HG03175 (cell line): ENCODE results near the gene PHF11.
"Not testable (repeated sequence)": the region's sequence is repeated elsewhere in the genome, so short reads cannot be mapped to it uniquely, and the experiment has no call there.

Source experiments
- ATAC-seq: cut with Tn5 transposase; IDR thresholded peaks from one replicate; pipeline ENCODE4 v1.9.1; 2021; ENCODE audit warnings: mild to moderate bottlenecking, moderate library complexity; ENCODE audit not compliant: unreplicated experiment

Gene PHF11

DNA sequence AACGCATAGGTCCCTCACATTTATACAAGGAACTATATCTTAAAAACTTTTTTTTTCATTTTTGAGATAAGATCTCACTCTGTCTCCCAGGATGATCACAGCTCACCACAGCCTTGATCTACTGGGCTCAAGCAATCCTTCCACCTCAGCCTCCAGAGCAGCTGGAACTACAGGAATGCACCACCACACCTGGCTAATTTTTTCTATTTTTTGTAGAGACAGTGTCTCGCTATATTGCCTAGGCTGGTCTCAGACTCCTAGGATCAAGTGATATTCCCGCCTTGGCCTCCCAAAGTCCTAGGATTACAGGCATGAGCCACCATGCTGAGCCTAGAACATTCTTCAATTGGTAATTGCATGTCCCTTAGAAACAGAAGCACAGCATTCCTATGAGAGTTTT, 47.9 kb downstream of the PHF11 start:
- no peak for ATAC-seq

DNA sequence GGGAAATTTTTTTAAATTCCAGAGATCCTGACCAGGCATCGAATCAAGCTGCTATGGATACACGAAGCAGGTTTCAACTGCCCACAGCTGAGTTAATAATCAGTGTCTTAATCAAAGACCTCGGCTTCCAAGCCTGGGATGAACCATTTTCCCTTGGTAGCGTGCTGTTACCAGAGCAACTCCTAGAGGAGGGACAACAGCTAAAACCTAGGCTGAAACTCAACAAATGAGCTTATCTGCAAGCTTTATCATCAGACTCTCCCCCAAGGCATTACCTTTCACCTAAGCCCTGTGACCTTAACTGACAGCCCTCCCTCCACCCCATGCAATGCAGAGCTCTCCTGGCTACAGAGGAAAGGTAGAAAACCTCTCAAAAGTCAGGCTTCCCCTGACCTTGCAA, 49.9 kb downstream of the PHF11 start:
- no peak for ATAC-seq

DNA sequence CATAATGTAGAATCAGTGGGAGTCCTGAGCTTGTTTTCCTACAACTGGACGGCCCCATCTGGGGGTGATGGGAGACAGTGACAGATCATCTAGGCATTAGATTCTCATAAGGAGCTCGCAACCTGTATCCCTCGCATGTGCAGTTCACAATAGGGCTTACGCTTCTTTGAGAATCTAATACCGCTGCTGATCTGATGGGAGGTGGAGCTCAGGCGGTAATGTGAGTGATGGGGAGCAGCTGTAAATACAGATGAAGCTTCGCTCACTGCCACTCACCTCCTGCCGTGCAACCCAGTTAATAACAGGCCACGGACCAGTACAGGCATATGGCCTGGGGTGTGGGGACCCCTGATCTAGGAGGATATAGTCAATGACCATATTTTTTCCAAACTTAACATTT, 50.8 kb downstream of the PHF11 start:
- no peak for ATAC-seq

DNA sequence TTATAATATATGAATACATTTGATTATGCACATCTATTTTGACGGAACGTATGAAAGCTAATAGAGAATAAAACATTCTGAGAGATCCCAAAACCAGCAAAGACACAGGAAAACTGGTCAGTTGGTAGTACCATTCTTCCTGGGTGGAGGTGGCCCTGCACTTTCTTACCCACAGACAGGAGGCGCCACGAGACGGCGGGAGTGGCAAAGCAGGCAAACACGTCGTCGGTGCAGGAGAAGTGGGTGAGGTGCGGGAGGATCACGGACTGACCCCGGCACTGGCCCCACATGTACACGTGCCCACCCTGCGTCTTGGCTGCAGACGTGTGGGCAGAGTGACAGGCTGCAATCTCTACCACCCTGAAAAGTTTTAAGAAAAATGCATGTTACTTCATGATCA, 53.5 kb downstream of the PHF11 start:
- ATAC-seq = no peak

DNA sequence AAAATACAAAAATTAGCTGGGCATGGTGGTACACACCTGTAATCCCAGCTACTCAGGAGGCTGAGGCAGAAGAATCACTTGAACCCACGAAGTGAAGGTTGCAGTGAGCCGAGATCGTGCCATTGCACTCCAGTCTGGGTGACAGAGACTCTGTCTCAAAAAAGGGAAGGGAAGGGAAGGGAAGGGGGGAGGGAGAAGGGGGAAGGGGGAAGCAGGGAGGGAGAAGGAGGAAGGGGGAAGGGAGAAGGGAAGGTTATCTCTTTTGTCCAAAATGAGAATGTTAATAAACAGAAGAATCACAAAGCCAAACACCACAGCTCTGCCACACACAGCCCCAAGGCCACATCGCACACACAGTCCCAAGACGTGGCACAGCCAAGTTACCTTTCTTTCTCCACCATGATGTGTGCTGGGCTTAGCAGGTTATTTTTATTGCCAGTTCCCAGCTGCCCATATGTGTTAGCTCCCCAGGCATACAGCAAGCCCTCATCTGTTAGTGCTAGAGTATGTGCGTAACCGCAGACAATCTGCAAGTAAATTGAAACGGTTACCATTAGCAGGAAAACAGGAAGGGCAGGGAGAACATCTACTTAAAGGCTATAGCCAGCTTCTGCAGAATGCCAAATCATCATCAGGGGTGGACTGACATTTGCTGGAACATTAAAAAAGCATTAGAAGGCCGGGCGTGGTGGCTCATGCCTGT, 55.3 kb downstream of the PHF11 start:
- ATAC-seq = no peak

DNA sequence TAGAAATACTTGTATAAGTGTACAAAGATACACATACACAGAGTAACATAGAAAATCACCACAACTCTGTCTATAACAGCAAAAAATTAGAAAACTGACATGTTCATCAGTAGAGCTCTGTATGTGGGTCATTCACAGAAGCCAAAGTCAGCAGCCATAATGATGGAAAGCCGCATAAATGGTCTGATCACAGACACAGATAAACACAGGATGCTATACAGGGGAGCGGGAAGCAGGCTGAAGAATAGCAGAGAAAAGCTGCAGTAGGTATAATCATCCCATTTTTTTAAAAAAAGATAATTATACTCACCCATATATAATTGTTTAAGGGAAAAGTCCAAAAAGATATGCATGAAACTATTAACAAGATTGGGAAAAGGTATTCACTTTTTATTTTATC, 58.1 kb downstream of the PHF11 start:
- no peak for ATAC-seq

DNA sequence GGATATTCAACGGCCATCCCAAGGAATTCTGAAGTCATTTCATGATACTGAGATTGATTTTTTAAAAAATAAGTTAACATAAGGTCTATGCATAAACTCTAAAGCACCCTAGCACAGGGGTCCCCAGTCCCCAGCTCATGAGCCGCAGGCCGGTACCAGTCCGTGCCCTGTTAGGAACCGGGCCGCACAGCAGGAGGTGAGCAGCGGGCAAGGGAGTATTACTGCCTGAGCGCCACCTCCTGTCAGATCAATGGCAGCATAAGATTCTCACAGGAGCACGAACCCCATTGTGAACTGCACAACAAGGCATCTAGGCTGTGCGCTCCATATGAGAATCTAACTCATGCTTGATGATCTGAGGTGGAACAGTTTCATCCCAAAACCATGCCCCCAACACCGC, 58.6 kb downstream of the PHF11 start:
- no peak for ATAC-seq

DNA sequence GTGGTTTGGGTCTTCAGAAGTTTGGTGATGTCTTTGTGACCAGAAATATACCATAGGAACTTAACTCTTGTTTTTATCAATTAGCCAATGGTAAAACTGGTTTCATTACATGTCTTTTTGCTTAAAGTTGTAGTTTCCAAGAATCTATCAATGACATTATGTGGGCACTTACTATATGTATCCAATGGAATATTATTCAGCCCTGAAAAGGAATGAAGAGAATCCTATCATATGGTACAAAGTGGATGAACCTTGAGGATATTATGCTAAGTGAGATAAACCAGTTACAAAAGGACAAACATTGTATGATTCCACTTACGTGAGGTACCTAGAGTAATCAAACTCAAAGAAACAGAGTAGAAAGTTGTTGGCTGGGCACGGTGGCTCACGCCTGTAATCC, 63.3 kb downstream of the PHF11 start:
- ATAC-seq = no peak

DNA sequence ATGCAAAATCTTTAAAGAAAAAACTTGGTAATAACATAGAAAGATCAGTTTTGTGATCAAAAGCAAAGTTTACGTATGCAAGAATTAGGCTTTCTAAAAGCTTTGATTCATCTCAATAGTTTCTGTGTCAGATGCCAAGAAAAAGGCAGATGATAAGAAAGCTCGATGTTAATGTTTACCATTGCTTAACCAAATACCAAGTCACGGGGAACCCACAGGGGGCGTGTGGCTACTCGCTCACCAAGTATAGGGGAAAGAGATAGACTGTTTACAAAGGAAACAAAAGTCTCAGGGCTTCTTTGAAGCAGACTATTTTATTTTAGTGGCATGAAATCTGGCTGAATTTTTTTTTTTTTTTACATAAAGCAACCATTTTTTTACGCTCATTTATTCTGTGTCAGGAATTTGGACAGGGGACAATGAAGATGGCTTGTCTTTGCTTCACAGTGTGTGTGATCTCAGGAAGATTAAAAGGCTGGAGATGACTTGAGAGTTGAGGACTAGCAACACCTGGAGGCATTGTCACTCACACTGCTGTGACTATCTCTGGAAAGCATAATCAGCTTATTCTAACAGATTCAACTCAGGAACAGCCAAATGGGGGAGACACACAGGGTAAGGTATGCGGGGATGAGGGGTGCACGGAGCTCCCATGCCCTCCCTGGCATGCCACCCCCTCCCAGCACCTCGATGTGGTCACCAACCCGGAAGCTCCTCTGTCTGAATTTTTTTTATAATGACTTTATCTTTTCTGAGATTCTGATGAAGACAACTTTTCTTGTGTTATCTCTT, 64.7 kb downstream of the PHF11 start:
- ATAC-seq = no peak

DNA sequence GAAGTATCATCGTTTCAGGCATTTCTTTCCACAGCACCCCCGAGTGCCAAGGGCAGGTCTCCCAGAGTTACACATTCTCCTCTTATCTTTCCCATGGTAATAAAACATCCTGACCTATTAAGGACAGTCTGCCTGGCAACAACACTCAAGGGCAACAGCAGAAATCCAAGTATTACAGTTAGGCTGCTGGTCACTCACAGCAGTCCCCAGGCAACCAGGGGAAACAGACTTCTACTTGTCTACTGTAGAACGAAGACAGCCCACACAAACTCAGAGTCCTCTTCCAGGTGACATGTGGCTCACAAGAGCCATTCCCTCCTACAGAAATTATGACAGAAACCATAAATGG, 65.3 kb downstream of the PHF11 start:
- ATAC-seq = no peak

DNA sequence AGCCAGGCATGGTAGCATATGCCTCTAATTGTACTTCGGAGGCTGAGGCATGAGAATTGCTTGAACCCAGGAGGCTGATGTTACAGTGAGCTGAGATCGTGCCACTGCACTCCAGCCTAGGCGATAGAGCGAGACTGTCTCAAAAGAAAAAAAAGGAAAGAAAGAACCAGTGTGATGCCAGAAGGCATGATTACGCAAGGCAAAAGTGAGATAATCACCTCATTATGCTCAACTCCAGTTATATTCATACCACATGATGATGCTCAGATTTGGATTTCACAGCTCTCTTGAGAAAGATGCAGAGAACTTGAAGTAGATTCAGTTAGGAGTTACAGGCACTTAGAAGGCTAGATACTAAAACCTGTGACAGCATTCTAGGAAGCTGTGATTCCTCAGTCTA, 67.8 kb downstream of the PHF11 start:
- ATAC-seq = no peak

DNA sequence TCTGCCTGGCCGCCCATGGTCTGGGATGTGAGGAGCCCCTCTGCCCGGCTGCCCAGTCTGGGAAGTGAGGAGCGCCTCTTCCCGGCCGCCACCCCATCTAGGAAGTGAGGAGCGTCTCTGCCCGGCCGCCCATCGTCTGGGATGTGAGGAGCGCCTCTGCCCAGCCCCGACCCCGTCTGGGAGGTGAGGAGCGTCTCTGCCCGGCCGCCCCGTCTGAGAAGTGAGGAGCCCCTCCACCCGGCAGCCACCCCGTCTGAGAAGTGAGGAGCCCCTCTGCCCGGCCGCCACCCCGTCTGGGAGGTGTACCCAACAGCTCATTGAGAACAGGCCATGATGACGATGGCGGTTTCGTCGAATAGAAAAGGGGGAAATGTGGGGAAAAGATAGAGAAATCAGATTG, 69.7 kb downstream of the PHF11 start:
- not testable (repeated sequence) for ATAC-seq

DNA sequence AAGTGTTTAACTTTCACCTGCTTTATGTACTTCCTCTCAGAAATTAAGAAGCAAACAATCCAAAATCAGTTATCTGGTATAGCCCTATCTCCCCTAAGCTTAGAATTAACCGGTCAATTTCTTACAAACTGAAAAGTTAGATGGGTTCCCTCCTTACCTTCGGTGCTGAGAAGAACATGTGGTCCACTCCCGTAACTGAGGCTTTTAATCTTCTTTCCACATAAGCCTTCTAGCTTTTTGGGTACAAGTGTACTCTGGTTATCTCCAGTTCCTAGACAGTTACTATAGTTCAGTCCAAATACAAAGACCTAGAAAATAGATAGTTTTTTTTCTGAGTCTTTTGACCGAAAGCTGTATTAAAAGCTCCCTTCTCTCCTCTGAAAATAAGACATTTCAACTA, 70.7 kb downstream of the PHF11 start:
- no peak for ATAC-seq

DNA sequence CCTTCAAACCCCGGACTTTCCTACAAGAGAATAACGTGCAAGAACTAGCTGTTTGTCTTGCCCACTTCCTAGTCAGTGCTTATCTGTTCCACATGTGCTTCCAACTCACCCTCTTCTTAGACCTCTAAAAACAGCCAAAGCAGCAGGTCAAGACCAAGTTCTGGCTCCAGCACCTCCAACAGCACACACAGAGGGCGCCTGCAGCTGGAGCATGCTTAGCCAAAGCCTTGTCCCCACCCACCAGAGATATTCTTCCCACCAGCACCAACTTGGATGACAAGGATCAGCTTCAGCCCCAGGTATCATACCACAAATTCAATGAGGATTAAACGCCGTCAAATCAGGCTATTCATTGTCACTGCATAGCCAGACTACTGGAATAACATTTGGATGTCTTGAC, 71.7 kb downstream of the PHF11 start:
- no peak for ATAC-seq

DNA sequence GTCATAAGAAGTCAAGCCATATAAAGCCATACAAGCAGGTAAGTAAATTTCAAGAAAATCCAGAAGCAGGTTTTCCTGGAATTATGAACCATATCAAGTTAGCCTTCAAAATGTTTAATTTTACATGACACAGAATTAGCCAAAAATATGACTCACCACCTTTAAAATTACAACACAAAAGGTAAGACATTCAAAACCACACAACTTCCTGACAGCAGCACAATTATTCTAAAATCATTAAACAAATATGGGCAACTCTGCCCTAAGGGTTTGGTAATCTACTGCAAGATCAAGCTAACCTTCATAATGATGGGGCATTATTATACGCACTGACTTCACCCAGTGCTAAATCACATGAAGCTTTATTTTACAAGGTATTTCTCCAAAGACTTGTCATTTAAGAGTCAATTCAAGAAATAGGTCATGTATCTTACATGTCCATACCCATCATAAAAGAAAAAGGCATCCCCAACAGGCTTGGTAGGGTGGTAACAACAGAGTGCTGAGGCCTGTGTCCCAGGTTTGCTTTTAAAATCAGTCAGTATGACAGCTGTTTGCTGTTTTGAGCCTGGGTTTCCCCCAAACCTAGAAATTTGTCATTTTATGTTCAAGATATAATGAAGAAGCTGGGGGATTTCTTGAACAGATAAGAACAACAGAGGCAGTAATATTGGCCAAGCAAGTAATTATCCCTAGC, 74.4 kb downstream of the PHF11 start:
- no peak for ATAC-seq

DNA sequence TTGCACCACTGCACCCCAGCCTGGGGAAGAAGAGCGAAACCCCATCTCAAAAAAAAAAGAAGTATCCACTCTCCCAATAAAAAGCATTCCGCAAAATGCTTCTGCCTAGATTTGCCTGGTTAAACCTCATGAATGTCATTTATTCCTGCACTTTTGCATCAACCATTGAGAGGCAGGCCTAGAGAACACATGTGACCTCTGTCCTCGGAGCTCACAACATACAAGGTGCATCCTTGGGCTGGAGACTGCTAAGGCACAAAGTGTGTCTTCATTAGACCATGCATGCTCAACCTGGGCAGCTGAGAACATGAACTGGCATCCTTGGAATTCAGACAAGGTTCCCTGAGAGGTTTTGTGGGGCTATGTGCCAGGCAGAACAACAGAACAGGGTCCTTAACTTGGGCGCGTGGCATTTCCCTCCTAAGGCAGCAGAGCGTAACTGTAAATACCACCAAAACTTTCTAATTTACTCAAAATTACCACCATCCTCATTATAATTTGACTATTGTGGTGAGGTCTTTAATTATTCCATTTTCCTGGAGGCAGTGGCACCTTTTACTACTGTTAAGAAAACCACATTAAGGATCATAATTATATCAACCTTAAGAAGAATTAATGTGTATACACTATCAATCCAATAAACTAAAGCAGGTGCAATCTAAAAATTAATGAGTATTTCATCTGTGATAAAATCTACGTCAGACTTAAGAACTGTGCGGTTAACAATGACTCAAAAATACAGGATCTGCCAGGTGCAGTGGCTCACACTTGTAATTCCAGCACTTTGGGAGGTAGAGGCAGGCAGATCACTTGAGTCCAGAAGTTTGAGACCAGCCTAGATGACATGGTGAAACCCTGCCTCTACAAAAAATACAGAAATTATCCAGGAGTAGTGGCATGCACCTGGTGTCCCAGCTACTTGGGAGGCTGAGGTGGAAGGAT, 75.8 kb downstream of the PHF11 start:
- ATAC-seq = no peak
